Mesothelial cell of epicardium (in vitro differentiated cells): ENCODE results near the gene TULP1. TPM values are rescaled to one million over a fixed set of nuclear protein-coding genes. Genes with fewer than 3 reads are reported as not detected.

Experiments used
- DNase-seq, 2 experiments: peaks; one replicate each; pipeline ENCODE4 v3.0.0; 2021; ENCODE audit warnings: low spot score in 2 of 2; ENCODE audit not compliant: unreplicated experiment in 2 of 2
- H3K27ac Mint-ChIP-seq: 2 replicates; pipeline ENCODE4 v1.8.0; 2021; ENCODE audit warnings: mixed read lengths
- H3K27me3 Mint-ChIP-seq: 2 replicates; pipeline ENCODE4 v1.8.0; 2021; ENCODE audit warnings: low read depth, mixed read lengths
- H3K36me3 Mint-ChIP-seq: 2 replicates; pipeline ENCODE4 v1.8.0; 2021; ENCODE audit warnings: mixed read lengths
- H3K4me1 Mint-ChIP-seq: 2 replicates; pipeline ENCODE4 v1.8.0; 2021; ENCODE audit warnings: mixed read lengths
- H3K4me3 Mint-ChIP-seq: 2 replicates; pipeline ENCODE4 v1.8.0; 2021; ENCODE audit warnings: mild to moderate bottlenecking, moderate library complexity, mixed read lengths
- H3K9me3 Mint-ChIP-seq: 2 replicates; pipeline ENCODE4 v1.8.0; 2021; ENCODE audit warnings: mixed read lengths
- CTCF ChIP-seq: fragments of 200-600 bp; sonication (generic); IDR thresholded peaks from one replicate; pipeline ENCODE4 v1.5.0; 2021; ENCODE audit warnings: antibody characterized with exemption; ENCODE audit not compliant: unreplicated experiment
- total RNA-seq: library from RNA; stranded (reverse); gene quantifications from 3 replicates; pipeline ENCODE4 v1.2.1, GENCODE V29; 2021

TULP1 gene
- total RNA-seq, 1 donor from 2014 or later: 17.7 TPM

GRCh38 chr6:35507221-35507620, 5.5 kb downstream of the TULP1 start:
- Mint-ChIP-seq H3K27me3 (no peaks in the 10 kb centered on the region), H3K4me1 (peaks cover 33% of the 10 kb centered on the region), H3K4me3 (no peak overlapping the region), H3K27ac (no peak overlapping the region), H3K36me3 (no peaks in the 10 kb centered on the region), H3K9me3 (no peaks in the 10 kb centered on the region)
- no peak for DNase-seq
- no peak for TF ChIP-seq CTCF

GRCh38 chr6:35506536-35506935, 6.2 kb downstream of the TULP1 start:
- H3K9me3 Mint-ChIP-seq: no peaks in the 10 kb centered on the region
- H3K27me3 Mint-ChIP-seq: no peaks in the 10 kb centered on the region
- no peak overlapping the region for H3K4me3 Mint-ChIP-seq
- no peak for DNase-seq
- no peak for TF ChIP-seq CTCF
- H3K27ac Mint-ChIP-seq: no peak overlapping the region
- peaks cover 33% of the 10 kb centered on the region for H3K4me1 Mint-ChIP-seq
- H3K36me3 Mint-ChIP-seq: no peaks in the 10 kb centered on the region

- no peak for DNase-seq
- H3K9me3 Mint-ChIP-seq: no peaks in the 10 kb centered on the region
- TF ChIP-seq CTCF: no peak
- peak overlapping the region; percentile 24 for H3K4me3 Mint-ChIP-seq
- no peak overlapping the region for H3K27ac Mint-ChIP-seq
- H3K27me3 Mint-ChIP-seq: no peaks in the 10 kb centered on the region
- no peaks in the 10 kb centered on the region for H3K36me3 Mint-ChIP-seq
- peaks cover 32% of the 10 kb centered on the region for H3K4me1 Mint-ChIP-seq
Observed at GRCh38 chr6:35505999-35506412, 6.7 kb downstream of the TULP1 start.

GRCh38 chr6:35503534-35503933, 9.2 kb downstream of the TULP1 start:
- Mint-ChIP-seq H3K36me3 (no peaks in the 10 kb centered on the region), H3K4me3 (no peak overlapping the region), H3K27ac (no peak overlapping the region), H3K27me3 (no peaks in the 10 kb centered on the region), H3K9me3 (no peaks in the 10 kb centered on the region), H3K4me1 (peaks cover 41% of the 10 kb centered on the region)
- DNase-seq: no peak
- TF ChIP-seq CTCF: no peak

- no peak for TF ChIP-seq CTCF
- Mint-ChIP-seq H3K4me1 (peaks cover 47% of the 10 kb centered on the region), H3K27ac (peak overlapping the region; percentile 82), H3K27me3 (no peaks in the 10 kb centered on the region), H3K9me3 (no peaks in the 10 kb centered on the region), H3K4me3 (no peak overlapping the region), H3K36me3 (no peaks in the 10 kb centered on the region)
- DNase-seq: no peak
Observed at GRCh38 chr6:35501784-35502183, 10.9 kb downstream of the TULP1 start.

GRCh38 chr6:35500782-35501181, 11.9 kb downstream of the TULP1 start:
- Mint-ChIP-seq H3K4me3 (no peak overlapping the region), H3K27ac (peak overlapping the region; percentile 72), H3K4me1 (peaks cover 42% of the 10 kb centered on the region), H3K36me3 (no peaks in the 10 kb centered on the region), H3K9me3 (no peaks in the 10 kb centered on the region), H3K27me3 (no peaks in the 10 kb centered on the region)
- DNase-seq: no peak
- TF ChIP-seq CTCF: no peak
